Prostate gland (tissue), 2 donors: ENCODE measurements around the gene CFAP54. TPM values are rescaled to one million over a fixed set of nuclear protein-coding genes. Genes with fewer than 3 reads are reported as not detected.

Experiments used
- DNase-seq: peaks from one replicate; pipeline ENCODE4 v3.0.0-alpha.2; 2019; ENCODE audit warnings: low spot score
- H3K27ac ChIP-seq, 2 donors: fragments of 200-600 bp; sonication (generic); 2 replicates each; pipeline ENCODE4 v1.5.1; 2017 to 2019
- H3K27me3 ChIP-seq: fragments of 200-600 bp; sonication (generic); replicated peaks from 2 replicates; pipeline ENCODE4 v1.5.1; 2019; ENCODE audit not compliant: insufficient read depth
- H3K36me3 ChIP-seq, 2 donors: fragments of 200-600 bp; sonication (generic); 1 replicate in 1 of 2; 2 replicates in 1 of 2; pipeline versions ENCODE4 v1.5.1 to v1.8.1; 2017 to 2019
- H3K4me1 ChIP-seq: fragments of 200-600 bp; sonication (generic); replicated peaks from 2 replicates; pipeline ENCODE4 v1.5.1; 2019
- H3K4me3 ChIP-seq, 2 donors: fragments of 200-600 bp; sonication (generic); 2 replicates each; pipeline ENCODE4 v1.5.1; 2017 to 2019
- H3K9me3 ChIP-seq: fragments of 200-600 bp; sonication (generic); 2 replicates; pipeline ENCODE4 v1.5.1; 2017
- CTCF ChIP-seq, 4 experiments: fragments of 200-600 bp in 2 of 4; fragments of 450-650 bp in 2 of 4; sonication (generic) in 2 of 4; IDR thresholded peaks; 1 replicate in 3 of 4; 2 replicates in 1 of 4; pipeline ENCODE4 v1.5.1; 2016 to 2019; ENCODE audit warnings: antibody characterized with exemption in 4 of 4, mild to moderate bottlenecking in 2 of 4, moderate library complexity in 2 of 4
- POLR2A ChIP-seq: fragments of 450-650 bp; IDR thresholded peaks from one replicate; pipeline ENCODE4 v1.6.1; 2016; ENCODE audit warnings: antibody characterized with exemption, mild to moderate bottlenecking
- POLR2AphosphoS5 ChIP-seq: sonication (generic); formaldehyde crosslinking; IDR thresholded peaks from one replicate; pipeline ENCODE4 v1.6.1; 2017; ENCODE audit warnings: antibody characterized with exemption
- WGBS: methylation state at CpG from one replicate; pipeline ENCODE4 v1.1.5; 2018; 5-methylcytosine and 5-hydroxymethylcytosine counted together
- intact Hi-C: fragments of 100-400 bp; cut with DNase I; formaldehyde crosslinking; loops from one replicate; pipeline ENCODE4 v1.14.2; 2022
- total RNA-seq, 2 donors: library from RNA; depleted of rRNA; stranded (reverse); fragments of >200 nt; gene quantifications; one replicate each; pipeline ENCODE4 v1.1.0, GENCODE V29; 2016

Gene CFAP54
- total RNA-seq, 2 donors from 2014 or later = 0.68 to 2.3 TPM

GRCh38 chr12:96880220-96880619 lies 390.8 kb downstream of the CFAP54 start:
- Histone ChIP-seq H3K4me3 (no peak overlapping the region), H3K36me3 (no peaks in the 10 kb centered on the region), H3K27me3 (no peaks in the 10 kb centered on the region), H3K27ac (no peak overlapping the region), H3K4me1 (no peaks in the 10 kb centered on the region), H3K9me3 (no peaks in the 10 kb centered on the region)
- DNase-seq = no peak
- no peak for TF ChIP-seq POLR2A
- TF ChIP-seq POLR2AphosphoS5 = no peak
- no peak for TF ChIP-seq CTCF (IDR thresholded peaks at IDR 0.05)
- intact Hi-C loops = no loop called here
- WGBS = 96% methylated on average over 3 of the region's 3 CpGs

DNA sequence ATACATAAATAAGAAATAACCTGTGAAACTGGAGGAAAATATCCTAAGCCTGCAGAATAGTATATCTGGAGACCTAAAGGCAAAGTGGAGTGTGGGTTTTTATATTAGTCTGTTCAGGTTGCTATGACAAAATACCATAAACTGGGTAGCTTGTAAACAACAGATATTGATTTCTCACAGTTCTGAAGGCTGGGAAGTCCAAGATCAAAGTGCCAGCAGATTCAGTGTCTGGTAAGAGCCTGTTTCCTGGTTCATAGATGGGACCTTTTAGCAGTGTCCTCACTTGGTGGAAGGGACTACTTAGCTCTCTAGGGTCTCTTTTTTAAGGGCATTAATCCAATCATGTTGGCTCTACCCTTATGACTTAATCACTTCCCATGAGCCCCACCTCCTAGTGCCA lies 392.2 kb downstream of the CFAP54 start:
- DNase-seq = no peak
- no peaks in the 10 kb centered on the region for H3K27me3 ChIP-seq
- H3K9me3 ChIP-seq = no peaks in the 10 kb centered on the region
- no peak overlapping the region for H3K27ac ChIP-seq
- TF ChIP-seq POLR2A = no peak
- no peak for TF ChIP-seq POLR2AphosphoS5
- no peak for TF ChIP-seq CTCF (IDR thresholded peaks at IDR 0.05)
- H3K36me3 ChIP-seq = no peaks in the 10 kb centered on the region
- H3K4me3 ChIP-seq = no peak overlapping the region
- intact Hi-C loops = no loop called here
- no peaks in the 10 kb centered on the region for H3K4me1 ChIP-seq

DNA sequence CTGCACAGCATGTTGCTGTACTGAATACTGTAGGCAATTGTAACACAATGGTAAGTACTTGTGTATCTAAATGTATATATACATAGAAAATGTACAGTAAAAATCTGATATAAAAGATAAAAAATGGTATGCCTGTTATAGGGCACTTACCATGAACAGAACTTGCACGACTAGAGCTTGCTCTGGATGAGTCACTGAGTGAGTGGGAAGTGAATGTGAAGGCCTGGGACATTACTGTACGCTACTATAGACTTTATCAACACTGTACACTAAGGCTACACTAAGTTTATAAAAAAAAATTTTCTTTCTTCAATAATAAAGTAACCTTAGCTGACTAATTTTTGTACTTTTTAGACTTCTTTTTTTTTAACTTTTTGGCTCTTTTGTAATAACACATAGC lies 393.5 kb downstream of the CFAP54 start:
- H3K27ac ChIP-seq = no peak overlapping the region
- DNase-seq = no peak
- no peaks in the 10 kb centered on the region for H3K9me3 ChIP-seq
- WGBS = 60% methylated on average over 2 of the region's 2 CpGs
- intact Hi-C loops = no loop called here
- H3K27me3 ChIP-seq = no peaks in the 10 kb centered on the region
- no peak overlapping the region for H3K4me3 ChIP-seq
- TF ChIP-seq CTCF (IDR thresholded peaks at IDR 0.05) (no peak), POLR2A (no peak), POLR2AphosphoS5 (no peak)
- no peaks in the 10 kb centered on the region for H3K36me3 ChIP-seq
- H3K4me1 ChIP-seq = no peaks in the 10 kb centered on the region

- no peaks in the 10 kb centered on the region for H3K9me3 ChIP-seq
- DNase-seq = no peak
- H3K27ac ChIP-seq = no peak overlapping the region
- no peak overlapping the region for H3K4me3 ChIP-seq
- intact Hi-C loops = no loop called here
- H3K4me1 ChIP-seq = no peaks in the 10 kb centered on the region
- H3K27me3 ChIP-seq = no peaks in the 10 kb centered on the region
- WGBS = 86% methylated on average over 4 of the region's 4 CpGs
- H3K36me3 ChIP-seq = no peaks in the 10 kb centered on the region
- TF ChIP-seq POLR2A = no peak
- TF ChIP-seq POLR2AphosphoS5 = no peak
- TF ChIP-seq CTCF (IDR thresholded peaks at IDR 0.05) = no peak
Observed at GRCh38 chr12:96883571-96883970, 394.2 kb downstream of the CFAP54 start.

GRCh38 chr12:96886998-96887677 lies 397.8 kb downstream of the CFAP54 start:
- no peaks in the 10 kb centered on the region for H3K9me3 ChIP-seq
- H3K27ac ChIP-seq = no peak overlapping the region
- no peak for DNase-seq
- H3K4me3 ChIP-seq = no peak overlapping the region
- no peaks in the 10 kb centered on the region for H3K36me3 ChIP-seq
- H3K4me1 ChIP-seq = no peaks in the 10 kb centered on the region
- no peaks in the 10 kb centered on the region for H3K27me3 ChIP-seq
- intact Hi-C loops = no loop called here
- TF ChIP-seq POLR2A = no peak
- TF ChIP-seq POLR2AphosphoS5 = no peak
- no peak for TF ChIP-seq CTCF (IDR thresholded peaks at IDR 0.05)
- WGBS = 53% methylated on average over 4 of the region's 4 CpGs
